ENCODE measurements around the gene RNF38. TPM values are rescaled to one million over a fixed set of nuclear protein-coding genes. Genes with fewer than 3 reads are reported as not detected.
A peak's percentile ranks its signal among the peaks of the same experiment; 100 is the strongest.
"Not testable (repeated sequence)": the region's sequence is repeated elsewhere in the genome, so short reads cannot be mapped to it uniquely, and the experiment has no call there.

Gene RNF38
- total RNA-seq, 1 donor from 2014 or later = 68.3 TPM

DNA sequence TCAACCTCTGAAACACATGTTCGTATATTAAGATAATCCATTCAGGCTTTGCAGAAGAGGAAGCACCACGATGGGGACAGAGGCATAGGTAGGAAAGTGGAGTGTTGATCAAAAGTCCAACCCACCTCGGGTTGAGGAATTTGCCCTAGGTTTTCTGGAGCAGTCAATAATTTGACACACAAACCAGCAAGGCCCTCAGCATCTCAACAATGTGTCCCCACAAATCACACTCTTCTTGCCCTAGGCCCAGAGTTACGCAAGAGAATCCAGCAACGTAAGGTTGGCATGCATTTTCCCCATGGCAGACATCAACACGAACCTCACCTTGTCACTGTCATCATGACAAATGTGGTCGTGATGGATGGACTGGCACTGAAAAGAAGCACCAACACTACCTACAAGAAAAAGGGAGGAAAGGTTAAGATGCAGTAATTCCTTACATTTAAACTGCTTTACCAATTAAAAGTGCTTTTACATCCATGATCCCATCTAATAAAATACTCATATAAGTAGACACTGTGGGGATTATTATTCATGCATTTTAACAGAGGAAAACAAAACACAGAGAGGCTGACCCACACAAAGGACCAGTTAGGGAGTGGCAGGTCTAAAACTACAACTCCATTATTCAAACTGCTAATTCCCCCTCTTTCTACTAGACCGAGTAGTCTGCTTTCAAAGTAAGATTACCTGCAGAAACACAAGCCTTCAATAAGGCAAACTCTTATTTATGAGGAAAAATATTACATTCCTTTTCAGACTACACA is 24.4 kb upstream of the RNF38 start:
- H3K9me3 Mint-ChIP-seq (ENCODE audit: low read depth) = peaks cover 5% of the 10 kb centered on the region
- no peaks in the 10 kb centered on the region for H3K27me3 Mint-ChIP-seq
- no peak for DNase-seq (ENCODE audit: low spot score, unreplicated experiment)
- TF ChIP-seq, protein P1, sequence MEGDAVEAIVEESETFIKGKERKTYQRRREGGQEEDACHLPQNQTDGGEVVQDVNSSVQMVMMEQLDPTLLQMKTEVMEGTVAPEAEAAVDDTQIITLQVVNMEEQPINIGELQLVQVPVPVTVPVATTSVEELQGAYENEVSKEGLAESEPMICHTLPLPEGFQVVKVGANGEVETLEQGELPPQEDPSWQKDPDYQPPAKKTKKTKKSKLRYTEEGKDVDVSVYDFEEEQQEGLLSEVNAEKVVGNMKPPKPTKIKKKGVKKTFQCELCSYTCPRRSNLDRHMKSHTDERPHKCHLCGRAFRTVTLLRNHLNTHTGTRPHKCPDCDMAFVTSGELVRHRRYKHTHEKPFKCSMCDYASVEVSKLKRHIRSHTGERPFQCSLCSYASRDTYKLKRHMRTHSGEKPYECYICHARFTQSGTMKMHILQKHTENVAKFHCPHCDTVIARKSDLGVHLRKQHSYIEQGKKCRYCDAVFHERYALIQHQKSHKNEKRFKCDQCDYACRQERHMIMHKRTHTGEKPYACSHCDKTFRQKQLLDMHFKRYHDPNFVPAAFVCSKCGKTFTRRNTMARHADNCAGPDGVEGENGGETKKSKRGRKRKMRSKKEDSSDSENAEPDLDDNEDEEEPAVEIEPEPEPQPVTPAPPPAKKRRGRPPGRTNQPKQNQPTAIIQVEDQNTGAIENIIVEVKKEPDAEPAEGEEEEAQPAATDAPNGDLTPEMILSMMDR (IDR thresholded peaks at IDR 0.05; ENCODE audit: unreplicated experiment) = no peak
- H3K4me1 Mint-ChIP-seq (ENCODE audit: low read depth) = peaks cover 15% of the 10 kb centered on the region
- peak overlapping the region; percentile 52 for H3K27ac Mint-ChIP-seq
- peaks cover 17% of the 10 kb centered on the region for H3K36me3 Mint-ChIP-seq (ENCODE audit: insufficient read depth)
- no peak overlapping the region for H3K4me3 Mint-ChIP-seq (ENCODE audit: low read depth)

GRCh38 chr9:36423206-36423605 is 23.1 kb upstream of the RNF38 start:
- H3K27me3 Mint-ChIP-seq = no peaks in the 10 kb centered on the region
- H3K36me3 Mint-ChIP-seq (ENCODE audit: insufficient read depth) = peaks cover 17% of the 10 kb centered on the region
- peak overlapping the region; percentile 34 for H3K27ac Mint-ChIP-seq
- peaks cover 15% of the 10 kb centered on the region for H3K4me1 Mint-ChIP-seq (ENCODE audit: low read depth)
- TF ChIP-seq, protein P1 (IDR thresholded peaks at IDR 0.05; ENCODE audit: unreplicated experiment) = no peak
- no peak for DNase-seq (ENCODE audit: low spot score, unreplicated experiment)
- H3K4me3 Mint-ChIP-seq (ENCODE audit: low read depth) = no peak overlapping the region
- H3K9me3 Mint-ChIP-seq (ENCODE audit: low read depth) = peaks cover 5% of the 10 kb centered on the region

DNA sequence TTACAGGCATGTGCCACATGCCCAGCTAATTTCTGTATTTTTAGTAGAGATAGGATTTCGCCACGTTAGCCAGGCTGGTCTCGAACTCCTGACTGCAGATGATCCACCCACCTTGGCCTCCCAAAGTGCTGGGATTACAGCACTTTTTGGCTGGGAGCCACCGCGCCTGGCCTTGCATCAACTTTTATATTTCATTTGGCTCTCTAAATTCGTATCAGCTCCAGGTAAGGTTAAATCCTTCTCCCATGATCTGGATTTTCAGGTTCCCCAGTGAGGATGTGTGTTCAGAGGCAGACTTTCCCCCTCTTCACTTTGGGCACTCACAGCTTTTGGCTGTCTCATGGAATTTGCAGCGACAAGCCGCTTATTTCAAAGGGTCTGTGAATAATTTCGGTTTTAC is 16.8 kb upstream of the RNF38 start:
- no peak overlapping the region for H3K27ac Mint-ChIP-seq
- no peaks in the 10 kb centered on the region for H3K27me3 Mint-ChIP-seq
- H3K4me3 Mint-ChIP-seq (ENCODE audit: low read depth) = no peak overlapping the region
- peaks cover 18% of the 10 kb centered on the region for H3K4me1 Mint-ChIP-seq (ENCODE audit: low read depth)
- peaks cover 7% of the 10 kb centered on the region for H3K9me3 Mint-ChIP-seq (ENCODE audit: low read depth)
- TF ChIP-seq, protein P1 (IDR thresholded peaks at IDR 0.05; ENCODE audit: unreplicated experiment) = no peak
- H3K36me3 Mint-ChIP-seq (ENCODE audit: insufficient read depth) = peaks cover 27% of the 10 kb centered on the region
- no peak for DNase-seq (ENCODE audit: low spot score, unreplicated experiment)

GRCh38 chr9:36415822-36416525 is 15.9 kb upstream of the RNF38 start:
- Mint-ChIP-seq H3K4me1 (ENCODE audit: low read depth) (peaks cover 18% of the 10 kb centered on the region), H3K36me3 (ENCODE audit: insufficient read depth) (peaks cover 26% of the 10 kb centered on the region), H3K27me3 (no peaks in the 10 kb centered on the region), H3K4me3 (ENCODE audit: low read depth) (no peak overlapping the region), H3K27ac (no peak overlapping the region), H3K9me3 (ENCODE audit: low read depth) (peaks cover 7% of the 10 kb centered on the region)
- no peak for DNase-seq (ENCODE audit: low spot score, unreplicated experiment)
- TF ChIP-seq, protein P1 (IDR thresholded peaks at IDR 0.05; ENCODE audit: unreplicated experiment) = no peak

GRCh38 chr9:36411410-36411809 is 11.3 kb upstream of the RNF38 start:
- DNase-seq (ENCODE audit: low spot score, unreplicated experiment); H3K4me3 Mint-ChIP-seq (ENCODE audit: low read depth); H3K27ac Mint-ChIP-seq; H3K9me3 Mint-ChIP-seq (ENCODE audit: low read depth); H3K27me3 Mint-ChIP-seq: not testable (repeated sequence)
- Mint-ChIP-seq H3K4me1 (ENCODE audit: low read depth) (peaks cover 12% of the 10 kb centered on the region), H3K36me3 (ENCODE audit: insufficient read depth) (peaks cover 17% of the 10 kb centered on the region)

- not testable (repeated sequence) for H3K27me3 Mint-ChIP-seq; H3K36me3 Mint-ChIP-seq (ENCODE audit: insufficient read depth); H3K4me3 Mint-ChIP-seq (ENCODE audit: low read depth); H3K4me1 Mint-ChIP-seq (ENCODE audit: low read depth); DNase-seq (ENCODE audit: low spot score, unreplicated experiment); H3K9me3 Mint-ChIP-seq (ENCODE audit: low read depth)
- H3K27ac Mint-ChIP-seq = peak overlapping the region; percentile 20
Observed at GRCh38 chr9:36409076-36409475, 9.0 kb upstream of the RNF38 start.

Measured in progenitor cell of endocrine pancreas (in vitro differentiated cells).